Right renal pelvis (tissue), 4 donors: Measurements from ENCODE around the gene IFITM10. TPM values are rescaled to one million over a fixed set of nuclear protein-coding genes. Genes with fewer than 3 reads are reported as not detected.

Experiments
- DNase-seq, 4 donors: peaks; one replicate each; pipeline ENCODE4 v3.0.0-alpha.2; 2013; ENCODE audit warnings: low read depth in 4 of 4, low spot score in 3 of 4, missing footprints in 1 of 4
- polyA plus RNA-seq, 4 donors: library from polyadenylated mRNA; unstranded; fragments of 120-200 nt; gene quantifications; one replicate each; pipeline ENCODE4 v1.2.1, GENCODE V29; 2013; ENCODE audit not compliant: insufficient read length in 4 of 4

IFITM10 gene
- polyA plus RNA-seq, 4 donors: 0.10 to 0.39 (median 0.21) TPM

DNA sequence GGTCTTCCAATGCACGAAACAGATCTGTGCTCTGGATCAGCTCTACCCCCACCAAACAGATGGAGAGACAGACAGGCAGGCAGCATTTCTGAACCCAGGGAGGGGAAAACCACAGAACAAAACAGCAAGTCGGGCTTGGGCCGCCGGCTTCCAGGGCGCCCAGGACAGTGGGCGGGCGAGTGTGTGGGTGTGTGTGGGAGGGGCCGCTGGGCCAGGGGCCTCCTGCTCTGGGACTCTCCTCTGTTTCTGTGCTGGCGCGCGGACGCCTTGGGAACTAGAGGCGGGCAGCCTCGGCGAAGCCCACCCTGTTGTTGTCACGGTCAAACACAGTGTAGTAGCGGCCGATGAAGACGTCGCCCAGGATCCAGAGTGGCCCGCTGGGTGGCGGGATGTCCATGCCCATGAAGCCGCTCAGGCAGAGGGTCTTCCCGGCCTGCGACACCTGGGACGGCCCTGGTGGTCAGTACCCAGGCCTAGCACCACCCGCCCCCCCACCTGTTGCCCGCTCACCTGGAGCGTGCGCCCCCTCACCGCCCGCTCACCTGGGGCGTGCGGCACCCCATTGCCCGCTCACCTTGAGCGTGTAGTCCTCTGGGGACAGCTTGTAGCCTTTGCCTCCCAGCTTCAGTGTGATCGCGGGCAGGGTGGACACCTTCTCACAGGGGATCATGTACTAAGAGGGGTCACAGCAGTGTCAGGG is 3.0 kb upstream of the IFITM10 start:
- DNase-seq: no peak

DNA sequence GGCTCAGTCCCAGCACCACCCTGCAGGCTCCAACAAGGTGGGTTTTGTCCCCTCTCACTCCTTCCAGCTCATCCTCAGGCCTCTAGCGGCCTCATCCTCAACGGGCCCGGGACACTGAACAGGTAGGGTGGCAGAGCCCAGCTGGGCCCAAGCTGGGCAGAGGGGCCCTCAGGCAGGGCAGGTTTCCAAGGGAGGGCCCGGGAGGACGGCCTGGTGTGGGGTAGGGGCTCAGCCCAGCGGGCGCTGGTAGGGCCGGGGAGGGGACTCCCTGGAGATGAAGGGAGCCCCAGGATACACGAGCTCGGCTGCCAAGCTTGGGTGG is 2.5 kb upstream of the IFITM10 start:
- no peak for DNase-seq

DNA sequence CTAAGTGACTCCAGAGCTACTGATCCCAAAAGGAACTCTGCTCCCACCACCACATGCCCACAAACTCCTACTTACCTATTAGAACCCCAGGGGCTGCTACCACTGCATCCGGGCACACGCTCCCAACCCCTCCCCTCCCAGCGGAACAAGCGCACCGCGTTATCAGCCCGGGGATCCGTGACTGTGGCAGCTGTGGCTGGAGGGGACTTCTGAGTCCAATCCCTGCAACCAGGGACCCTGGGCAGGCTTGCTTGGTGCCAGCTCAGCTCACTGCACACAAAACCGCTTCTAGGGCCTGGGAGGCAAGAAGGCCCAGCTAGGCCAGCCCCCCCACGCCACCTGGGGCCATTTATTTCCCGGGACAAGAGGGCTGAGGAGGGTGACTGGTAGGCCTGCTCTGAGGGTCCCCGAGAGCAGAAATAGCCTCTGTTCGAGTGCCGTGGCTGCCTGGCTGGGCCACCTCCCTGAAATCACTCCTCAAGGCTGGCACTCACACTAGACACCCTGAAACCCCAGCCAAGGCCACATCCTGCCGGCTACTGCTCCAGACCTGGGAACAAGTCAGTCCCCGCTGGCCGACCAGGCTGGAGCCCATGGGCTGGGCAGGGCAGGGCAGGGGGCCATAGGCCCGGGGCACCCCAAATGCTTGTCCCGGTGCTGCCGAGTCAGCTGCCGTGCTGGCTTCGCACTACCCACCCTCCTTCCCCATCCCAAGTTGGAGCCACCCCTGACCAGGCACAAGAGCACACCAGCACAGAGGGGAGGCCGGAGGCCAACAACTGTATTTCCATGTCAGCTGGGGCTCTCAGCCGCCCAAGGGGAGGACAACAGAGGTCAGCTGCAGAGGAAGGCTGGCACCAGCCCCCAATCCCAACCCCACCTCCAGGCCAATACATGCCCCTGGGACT is 1.9 kb upstream of the IFITM10 start:
- no peak for DNase-seq

DNA sequence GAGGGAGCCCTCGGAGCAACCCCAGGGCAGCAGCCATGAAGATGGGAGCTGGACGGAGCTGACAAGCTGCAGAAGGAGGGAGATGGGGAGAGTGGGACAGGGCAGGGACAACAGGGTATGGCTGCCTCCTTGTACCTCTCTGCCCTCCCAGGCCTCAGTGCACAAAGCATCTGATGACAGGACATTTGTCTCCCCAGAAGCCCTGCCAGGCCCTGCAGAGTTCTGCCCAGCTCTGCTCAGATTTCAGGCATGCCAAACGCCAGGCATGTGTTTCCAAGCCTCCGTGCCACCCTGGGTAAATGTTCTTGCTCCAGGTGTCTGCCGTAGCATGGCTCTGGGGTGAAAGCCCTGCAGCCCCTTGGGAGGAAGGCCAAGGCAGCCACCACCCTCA is 1.1 kb upstream of the IFITM10 start:
- no peak for DNase-seq

DNA sequence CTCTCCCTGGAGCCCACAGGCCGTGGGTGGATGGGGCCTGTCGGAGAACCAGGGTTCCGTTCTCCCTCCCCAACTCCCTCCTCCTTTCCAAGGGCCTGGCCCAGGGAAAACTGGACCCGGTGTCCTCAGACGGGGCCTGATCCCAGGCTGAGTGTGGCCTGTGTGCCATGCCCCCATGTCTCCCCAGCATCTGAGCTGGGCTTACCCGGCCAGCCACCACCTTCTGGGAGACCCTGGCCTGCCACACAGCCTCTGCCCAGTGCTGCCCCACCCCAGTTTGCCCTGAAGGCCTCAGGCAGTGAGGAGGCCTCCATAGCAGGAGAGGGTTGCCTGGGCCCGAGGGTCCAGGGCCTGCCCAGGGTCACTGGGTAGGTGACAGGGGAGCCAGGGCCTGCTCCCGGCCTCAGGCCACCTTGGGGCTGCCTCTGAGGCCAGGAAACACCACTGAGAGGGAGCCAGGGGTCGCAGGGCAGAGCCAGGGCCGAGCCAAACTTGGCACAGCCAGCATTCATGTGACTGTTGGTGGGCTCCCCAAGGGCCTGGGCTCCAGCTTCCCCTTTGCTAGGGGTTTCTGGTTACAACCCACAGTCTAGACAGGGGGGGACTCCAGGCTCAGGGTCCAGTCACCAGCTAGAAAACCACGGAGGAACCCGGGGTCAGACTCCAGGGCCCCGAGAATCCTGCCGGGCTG is 590 bp upstream of the IFITM10 start:
- no peak for DNase-seq

DNA sequence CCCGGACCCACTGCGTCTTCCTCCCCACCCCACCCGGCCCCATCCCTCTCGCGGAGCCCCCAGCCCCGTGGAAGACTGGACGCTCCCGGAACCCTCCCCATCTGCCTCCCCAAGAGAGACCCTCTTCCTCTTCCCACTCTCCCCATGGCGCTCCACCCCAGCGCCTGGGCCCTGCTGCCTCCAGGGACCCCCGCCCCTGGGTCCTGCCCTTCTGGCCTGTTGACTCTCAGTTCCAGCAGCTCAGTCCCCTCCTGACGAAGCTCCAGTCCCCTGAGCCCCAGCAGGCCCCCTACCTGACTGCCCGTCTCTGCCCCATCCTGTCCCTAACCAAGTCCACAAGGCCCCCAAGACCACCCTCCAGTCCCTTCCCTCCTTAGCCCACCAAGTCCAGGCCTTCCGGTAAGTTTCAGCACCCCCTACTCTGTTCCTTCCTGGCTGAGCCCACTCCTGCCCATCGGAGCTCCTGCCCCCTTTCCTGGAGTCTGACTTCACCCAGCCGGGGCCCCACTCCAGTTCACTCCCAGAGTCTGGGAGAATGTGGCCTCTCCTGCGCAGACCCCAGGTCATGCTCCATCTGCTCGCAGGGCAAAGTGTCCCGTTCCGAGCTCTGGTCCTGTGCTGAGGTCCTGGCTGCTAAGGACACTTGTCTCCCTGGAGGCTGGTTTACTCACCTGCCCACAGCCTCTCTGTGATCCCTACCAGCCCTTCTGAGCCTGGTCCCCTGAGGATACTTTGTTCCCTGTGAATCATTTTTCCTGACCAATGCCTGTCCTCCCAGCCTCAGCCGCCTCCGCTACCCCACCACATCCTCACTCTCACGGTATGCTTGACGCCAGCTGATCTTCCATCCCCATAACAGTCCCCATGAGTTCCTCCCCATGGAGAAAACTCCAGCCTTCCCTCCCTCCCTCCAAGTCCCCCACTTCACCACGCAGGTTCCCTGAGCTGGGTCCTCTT is 722 bp downstream of the IFITM10 start:
- DNase-seq: no peak

DNA sequence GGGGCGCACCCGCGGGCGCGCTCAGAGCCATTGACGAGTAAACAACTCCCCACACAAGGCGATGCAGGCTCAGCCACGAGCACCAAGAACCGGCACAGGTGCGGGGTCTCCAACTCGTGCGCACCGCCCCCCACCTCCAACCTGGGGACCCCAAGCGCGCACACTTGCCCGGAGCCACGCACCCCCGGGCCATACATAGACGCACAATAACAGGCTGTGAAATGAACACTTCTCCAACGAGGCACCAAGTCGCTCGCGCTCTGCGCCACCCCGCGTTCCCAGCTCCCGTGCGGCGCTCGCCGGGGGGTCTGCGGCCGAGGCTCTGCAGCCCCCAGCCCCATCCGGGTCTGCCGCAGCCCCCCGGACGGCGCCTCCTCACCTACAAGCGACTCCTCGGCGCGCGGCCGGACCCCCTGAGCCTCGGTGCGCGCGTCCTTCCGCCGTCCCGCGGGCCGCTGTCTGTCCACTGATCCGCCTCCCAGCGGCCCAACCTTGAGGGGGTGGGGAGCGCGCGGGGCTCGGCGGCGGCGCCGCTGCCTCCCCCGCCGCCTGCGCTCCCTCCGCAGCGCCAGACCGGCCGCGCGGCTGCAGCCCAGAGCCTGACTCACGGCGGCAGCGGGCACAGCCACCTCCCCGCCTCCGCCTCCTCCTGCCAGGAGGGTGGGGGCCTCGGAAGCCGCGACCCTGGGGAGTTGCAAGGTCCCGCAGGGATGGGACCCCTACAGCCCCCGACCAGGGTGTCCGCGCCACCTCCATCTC is 1.6 kb downstream of the IFITM10 start:
- DNase-seq: no peak

DNA sequence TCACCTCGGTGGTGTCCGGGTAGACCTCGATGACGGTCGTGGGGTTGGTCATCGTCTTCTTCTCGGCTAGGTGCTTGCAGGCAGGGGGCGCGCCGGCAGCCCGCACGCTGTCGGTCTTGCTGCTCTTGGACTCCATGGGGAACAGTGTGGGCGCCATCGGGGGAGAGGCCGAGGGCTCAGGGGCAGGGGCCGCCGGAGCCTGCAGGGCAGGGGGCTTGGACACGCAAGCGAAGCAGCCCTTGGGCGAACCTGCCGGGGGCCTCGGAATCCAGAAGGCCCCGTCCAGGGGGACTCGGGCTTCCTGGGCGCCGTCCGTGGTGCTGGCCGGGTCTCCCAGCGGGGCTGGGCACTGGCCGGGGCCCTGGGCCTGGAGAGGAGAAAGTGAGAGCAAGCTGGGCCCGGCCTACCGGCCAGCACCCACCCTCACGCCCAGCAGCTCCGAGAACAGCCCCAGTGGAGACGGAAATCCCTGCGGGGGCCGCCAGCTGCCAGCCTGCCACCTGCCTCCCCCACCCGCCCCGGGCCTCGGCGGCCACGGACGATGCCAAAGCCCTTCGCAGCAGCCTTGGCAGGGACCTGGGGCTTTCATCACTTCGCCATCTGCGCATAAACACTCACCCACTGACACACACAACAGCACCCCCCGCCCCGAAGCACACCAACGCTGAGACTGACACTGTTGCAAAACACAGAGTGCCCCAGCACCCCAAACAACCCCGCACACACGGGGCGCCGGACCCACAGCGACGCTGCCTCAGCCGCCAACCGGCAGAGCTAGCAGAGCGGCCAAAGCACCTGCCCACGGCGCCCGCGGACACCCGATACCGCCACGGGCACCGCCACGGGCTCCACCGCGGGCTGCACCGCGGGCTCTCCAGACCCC is 2.4 kb downstream of the IFITM10 start:
- DNase-seq: no peak

DNA sequence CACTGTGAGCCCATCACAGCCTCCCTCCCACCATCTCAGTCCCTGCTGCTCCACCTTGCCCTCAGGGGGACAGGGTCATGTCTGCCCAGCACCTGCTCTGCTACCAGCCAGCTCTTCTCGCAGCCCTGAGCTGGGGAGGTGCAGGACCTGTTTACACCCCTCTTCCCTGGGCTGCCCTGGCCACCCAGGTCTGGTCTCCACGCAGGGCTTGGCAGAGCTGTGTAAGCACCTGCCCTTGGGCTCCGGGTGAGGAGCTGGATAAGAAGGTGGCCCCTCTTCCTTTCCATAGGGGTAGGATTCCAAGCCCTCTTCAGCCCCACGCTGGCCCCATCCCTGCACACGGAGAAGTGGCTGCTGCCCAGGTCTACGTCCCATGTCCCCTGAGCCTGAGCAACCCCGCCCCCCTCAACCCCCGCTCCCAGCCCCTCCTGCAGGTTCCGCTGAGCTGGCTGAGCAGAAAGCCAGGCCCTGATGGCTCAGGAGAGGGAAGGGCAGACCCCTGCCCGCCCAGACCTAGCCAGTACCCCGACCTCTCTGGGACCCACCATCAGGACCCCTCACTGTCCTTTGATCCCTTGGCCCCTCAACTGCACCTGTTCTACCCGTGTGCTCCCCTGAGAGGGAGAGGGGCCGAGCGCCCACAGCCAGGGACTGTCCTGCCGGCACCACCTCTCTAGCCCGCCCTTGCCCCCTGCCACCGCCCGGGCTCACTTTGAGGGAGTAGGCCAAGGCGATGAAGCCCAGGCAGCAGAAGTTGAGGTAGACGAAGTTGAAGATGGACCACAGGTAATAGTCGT is 3.2 kb downstream of the IFITM10 start:
- no peak for DNase-seq

DNA sequence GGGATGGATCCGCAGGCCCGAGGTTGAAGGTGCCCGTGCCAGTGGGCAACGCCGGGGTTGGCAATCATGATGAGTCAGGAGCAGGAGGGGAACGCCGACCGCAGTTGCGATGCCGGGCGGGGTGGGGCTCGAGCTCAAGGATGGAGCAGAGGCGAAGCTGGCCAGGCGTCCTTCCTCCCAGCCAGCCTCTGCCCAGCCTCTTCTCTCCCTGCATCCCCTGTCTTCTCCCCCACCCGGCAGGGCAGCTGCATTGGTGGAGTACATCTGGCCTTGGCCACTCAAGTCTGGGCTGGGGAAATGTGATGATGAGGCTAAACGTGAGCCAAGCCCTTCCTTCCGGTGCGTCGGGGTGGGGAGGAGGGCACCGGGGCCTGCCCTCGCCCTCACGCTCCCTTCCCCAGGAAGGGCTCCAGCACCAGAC is 3.9 kb downstream of the IFITM10 start:
- no peak for DNase-seq

DNA sequence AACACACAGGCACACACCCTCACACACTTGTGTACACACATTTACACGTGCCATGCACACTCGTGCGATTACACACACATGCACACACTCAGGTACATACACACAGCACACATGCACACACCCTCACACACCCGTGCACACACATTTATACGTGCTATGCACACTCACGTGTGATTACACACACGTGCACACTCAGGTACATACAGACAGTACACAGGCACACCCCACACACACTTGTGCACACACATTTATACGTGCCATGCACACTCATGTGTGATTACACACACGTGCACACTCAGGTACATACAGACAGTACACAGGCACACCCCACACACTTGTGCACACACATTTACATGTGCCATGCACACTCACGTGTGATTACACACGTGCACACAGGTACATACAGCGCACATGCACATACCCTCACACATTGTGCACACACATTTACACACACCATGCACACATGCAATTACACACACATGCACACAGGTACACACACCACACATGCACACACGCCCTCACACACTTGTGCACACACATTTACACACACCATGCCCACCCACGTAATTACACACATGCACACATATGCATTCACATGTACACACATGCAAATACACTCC is 4.6 kb downstream of the IFITM10 start:
- no peak for DNase-seq

DNA sequence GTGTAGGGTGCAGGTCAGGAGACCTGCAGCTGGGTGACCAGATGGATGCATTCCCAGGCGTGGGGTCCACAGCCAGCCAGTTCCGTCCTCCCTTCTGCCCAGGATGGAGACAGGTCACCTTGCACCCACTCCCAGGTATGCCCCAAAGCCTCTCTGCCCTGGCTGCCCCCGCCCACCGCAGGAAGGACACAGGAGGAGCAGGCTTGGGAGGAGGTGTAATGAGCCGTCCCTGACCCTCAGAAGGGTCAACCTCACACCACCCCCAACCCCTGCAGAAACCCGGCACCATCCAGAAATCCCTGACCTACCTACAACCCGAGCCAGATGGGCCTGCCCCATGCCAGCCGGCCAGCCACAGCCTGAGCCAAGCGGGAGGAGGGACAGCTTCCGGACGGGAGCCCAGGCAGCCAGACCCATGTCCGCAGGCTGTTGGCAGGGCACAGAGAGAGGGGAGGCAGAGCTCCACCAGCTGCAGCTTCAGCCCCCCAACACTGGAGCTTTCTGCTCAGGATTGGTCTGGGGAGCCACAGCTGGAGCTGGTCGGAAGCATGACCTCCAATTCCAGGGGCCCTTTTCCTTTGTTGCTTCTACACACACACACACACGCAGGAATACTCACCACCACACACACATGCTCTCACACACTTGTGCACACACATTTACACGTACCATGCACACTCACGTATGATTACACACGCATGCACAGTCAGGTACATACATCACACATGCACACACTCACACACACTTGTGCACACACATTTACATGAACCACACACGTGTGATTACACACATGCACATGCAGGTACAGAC is 5.3 kb downstream of the IFITM10 start:
- no peak for DNase-seq

DNA sequence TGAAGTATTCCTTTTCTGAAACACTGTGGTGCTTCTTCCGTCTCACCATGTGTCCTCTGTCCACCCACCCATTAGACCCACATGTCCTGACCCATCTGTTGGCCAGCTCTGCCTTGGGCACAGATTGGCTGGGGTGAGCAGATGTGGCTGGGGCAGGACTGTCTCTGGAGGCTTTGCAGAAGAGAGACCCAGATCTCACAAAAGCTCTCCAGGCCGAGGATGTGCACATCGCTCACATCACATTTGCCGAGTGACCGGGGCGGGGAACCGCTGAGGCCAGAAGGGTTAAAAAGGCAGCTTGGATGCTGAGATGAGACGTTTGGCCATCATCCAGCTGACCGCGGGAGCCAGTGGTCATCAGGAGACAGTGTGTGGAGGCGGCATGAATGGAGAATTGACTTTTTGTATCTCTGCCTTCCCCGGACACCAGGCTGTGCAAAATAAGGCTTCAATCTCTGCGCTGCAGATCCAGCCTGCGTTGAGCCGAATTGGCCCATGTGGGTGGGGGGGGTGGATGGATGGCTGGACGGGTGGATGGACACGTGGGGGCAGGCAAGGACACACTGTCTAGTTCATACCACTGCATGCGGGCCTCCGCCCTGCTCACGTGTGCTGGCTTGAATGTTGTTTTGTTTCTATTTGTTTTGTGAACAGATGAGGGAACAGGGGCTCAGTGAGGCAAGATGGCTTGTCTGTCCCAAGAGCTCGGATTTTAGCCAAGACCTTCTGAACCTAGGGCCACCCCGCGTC is 6.1 kb downstream of the IFITM10 start:
- DNase-seq: no peak

DNA sequence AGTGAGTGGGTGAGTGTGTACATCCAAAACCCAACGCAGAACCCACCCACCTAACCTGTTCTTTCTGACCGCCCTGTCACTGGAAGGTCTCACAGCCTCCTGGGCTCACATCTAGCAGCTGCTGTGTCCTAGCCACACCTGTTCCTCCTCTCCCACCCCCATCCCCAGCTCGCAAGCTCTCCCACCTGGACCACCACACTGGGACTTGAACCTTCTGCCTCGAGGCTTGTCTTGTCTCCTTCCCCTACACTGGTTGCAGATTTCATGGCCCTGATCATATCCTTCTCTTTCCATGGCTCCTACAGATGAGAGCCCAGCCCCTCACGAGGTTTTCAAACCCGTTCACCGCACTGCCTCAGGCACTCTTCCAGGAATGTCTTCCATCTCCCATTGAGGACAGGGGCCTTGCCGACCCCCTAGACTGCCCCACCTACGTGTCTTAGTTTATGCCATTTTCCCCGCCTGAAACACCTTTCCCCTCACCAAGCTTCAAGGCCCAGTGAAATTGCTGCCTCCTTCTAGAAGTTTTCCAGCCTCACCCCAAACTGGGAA is 6.7 kb downstream of the IFITM10 start:
- DNase-seq: no peak

DNA sequence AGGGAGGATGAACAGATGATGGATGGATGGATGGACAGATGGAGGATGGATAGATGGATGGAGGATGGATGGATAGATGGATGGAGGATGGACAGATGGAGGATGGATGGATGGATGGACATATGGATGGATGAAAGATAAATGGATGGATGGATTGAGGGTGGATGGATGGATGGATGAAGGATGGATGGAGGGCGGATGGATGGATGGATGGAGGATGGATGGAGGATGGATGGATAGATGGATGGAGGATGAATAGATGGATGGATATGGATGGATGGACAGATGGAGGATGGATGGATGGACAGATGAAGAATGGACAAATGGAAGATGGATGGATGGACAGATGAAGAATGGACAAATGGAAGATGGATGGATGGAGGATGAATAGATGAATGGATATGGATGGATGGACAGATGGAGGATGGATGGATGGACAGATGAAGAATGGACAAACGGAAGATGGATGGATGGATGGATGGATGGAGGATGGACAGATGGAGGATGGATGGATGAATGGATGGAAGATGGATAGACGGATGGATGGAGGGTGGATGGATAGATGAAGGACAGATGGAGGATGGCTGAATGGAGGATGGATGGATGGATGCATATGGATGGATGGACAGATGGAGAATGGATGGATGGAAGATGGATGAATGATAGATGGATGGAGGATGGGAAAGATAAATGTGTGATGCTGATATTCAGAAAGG is 7.4 kb downstream of the IFITM10 start:
- DNase-seq: no peak
